DMS79 (cell line): ENCODE results near the gene VAV2.
"Not testable (repeated sequence)": the region's sequence is repeated elsewhere in the genome, so short reads cannot be mapped to it uniquely, and the experiment has no call there.

ENCODE experiments used
- DNase-seq: peaks from one replicate; lab custom pipeline; 2025; lab: John Stamatoyannopoulos, UW

VAV2 gene

DNA sequence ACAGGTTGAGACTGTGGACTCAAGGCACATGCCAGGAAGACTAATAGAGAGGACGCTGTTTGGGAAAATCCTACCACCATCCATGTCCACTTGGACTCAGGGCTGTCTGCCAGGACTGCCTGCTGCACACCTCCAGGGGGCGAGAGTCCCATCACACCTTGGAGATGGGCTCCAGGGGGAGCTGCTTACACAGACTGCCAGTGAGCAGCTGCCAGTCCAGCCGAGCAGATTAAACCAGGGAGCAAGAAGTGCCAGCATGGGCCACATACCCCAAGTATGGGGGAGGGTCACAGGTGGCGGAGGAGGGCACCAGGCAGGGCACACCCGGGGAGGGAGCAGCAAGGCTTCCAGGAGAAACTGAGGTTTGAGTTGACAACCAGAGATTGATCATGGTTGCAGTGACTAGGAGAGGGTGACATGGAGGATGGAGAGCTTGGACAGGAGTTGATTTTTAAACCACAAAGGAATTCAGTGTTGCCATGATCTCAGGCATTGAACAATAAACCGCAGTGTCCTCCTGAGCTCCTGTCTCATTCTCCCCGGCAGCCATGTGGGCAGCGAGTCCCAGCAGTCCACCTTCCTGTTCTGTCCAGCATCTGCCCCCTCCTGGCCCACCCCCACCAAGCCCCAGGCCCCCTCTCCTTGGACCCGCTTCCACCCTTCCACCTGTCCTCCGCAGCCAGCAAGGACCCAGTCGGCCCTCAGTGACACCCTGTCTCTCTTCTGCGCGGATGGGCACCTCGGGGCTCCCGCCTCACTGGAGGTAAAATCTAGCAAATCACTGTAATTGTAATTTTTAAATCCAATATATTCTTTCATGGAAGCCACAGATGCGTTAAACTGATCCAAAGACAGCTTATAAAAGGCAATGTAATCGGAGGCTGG is 3.1 kb upstream of the VAV2 start:
- DNase-seq: peak; percentile 49

GRCh38 chr9:133994353-133995011 is 2.4 kb upstream of the VAV2 start:
- peak; percentile 44 for DNase-seq

- DNase-seq: no peak
Measured at GRCh38 chr9:133993635-133994253, 1.6 kb upstream of the VAV2 start.

GRCh38 chr9:133992780-133993634 is 883 bp upstream of the VAV2 start:
- peak; percentile 52 for DNase-seq

DNA sequence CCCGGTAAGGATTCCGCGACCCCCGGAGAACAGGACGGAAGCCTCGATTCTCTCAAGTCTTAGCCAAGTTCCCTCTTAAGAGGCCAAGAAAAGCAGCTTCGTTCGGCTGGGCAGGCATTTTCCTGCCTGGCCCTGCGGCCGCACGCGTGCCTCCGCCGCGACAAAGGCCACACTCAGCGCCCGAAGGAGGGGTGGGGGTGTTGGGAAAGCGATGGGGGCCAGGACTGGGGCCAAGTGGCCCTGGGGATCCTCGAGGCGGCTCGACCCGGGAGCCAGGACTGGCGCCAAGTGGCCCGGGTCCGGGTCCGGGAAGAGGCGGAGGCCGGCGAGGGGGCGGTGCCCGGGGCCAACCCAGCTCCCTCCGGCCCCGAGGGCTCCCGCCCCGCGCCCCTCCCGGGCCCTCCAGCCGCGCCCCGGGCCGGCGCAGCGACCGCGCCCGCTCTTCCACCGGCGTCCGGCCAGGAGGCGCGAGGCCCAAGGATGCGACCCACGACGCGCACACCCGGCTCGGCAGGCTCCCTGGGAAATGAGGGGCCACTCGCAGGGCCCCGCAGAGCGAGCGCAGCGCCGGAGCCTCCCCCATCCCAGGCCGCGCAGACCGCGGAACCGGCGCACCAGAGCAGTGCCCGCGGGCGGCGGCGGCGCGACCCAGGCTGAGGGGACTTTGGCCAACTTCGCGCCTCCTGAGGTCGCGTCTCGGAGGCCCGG is 756 bp downstream of the VAV2 start:
- DNase-seq: no peak

DNA sequence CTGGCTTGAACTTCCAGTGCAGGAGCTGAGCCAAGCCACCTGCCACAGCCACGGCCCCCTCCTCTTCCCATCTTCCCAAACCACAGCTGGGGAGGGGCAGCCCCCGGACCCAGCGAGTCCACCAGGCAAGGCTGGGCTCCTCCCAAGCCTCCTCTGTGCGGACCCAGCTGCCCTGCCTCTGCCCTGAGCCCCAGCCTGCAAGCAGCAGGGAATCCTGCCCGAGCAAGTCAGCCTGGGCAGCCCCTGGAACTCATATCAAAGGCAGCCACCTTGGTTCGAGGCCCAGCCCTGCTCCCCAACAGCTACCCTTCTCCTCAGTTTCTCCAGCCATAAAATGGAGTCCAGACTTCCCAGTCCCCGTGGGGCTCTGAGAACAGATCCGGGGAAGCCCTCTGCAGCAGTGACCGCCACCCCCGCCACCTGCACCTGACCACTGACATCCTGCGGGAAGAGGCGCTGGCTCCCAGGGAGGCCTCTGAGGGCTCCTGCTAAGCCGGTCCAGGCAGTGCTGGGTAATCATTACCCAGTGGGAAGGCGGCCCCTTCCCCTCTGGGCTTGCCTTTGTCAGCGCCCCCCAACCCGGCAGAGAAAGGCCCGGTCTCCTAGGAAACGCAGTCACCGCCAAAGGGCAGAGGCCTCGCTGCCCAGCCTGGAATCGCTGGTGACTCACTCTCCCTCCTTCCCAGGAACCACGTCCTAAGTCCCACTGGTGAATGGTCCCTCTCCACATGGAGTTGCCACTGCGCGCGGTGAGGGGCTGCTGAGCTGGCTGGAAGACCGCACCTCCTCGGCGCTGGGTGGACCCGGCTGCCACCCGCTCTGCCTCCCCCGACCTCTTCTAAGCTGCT is 1.5 kb downstream of the VAV2 start:
- DNase-seq: peak; percentile 25

DNA sequence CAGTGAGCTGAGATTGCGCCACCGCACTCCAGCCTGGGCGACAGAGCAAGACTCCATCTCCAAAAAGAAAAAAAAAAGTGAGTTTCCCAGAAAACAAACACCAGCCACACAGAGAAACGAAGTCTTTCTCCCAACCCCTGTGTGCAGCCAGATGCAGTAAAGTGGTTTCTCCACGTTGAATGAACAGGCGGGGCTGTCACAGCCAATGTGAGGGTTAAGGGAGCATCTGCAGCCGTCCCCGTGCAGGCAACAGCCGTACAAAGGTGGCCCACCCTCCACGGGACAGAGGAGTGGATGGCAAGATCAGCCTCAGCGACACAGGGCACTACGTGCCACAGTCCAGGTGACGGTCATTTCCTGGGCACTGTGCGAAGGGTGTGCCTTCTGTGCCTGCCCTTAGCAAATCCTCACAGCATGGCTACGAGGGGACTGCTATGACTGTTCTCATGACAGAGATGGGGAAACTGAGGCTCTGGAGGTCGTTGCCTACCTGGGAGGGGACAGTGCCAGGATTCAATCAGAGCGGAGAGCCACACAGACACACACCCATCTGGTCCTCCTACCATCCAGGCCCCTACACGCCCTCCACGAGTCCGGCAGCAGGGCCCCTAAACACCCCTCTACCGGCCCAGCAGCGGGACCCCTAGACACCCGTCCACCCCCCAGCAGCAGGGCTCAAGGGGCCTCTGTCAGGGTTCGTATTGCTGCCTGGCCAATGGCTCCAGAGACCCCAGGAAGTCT is 2.3 kb downstream of the VAV2 start:
- DNase-seq: no peak

GRCh38 chr9:133988771-133989170 is 3.4 kb downstream of the VAV2 start:
- DNase-seq: not testable (repeated sequence)

GRCh38 chr9:133987946-133988665 is 4.0 kb downstream of the VAV2 start:
- no peak for DNase-seq

DNA sequence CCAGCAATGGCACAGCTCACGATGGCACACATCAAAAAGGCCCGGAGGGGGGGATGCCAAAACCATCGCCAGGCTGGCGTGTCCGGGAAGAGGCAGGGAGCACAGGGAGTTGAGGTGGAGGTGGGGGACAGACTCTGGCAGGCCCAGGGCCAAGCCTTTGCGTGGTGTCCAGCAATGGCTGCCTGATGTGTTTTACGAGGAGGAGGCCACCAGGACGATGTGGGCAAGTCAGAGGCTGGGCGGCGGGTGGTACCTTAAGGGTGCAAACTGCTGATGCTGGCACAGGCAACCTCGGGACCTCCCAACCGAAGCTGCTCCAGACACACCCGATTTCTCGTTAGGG is 4.7 kb downstream of the VAV2 start:
- DNase-seq: no peak

DNA sequence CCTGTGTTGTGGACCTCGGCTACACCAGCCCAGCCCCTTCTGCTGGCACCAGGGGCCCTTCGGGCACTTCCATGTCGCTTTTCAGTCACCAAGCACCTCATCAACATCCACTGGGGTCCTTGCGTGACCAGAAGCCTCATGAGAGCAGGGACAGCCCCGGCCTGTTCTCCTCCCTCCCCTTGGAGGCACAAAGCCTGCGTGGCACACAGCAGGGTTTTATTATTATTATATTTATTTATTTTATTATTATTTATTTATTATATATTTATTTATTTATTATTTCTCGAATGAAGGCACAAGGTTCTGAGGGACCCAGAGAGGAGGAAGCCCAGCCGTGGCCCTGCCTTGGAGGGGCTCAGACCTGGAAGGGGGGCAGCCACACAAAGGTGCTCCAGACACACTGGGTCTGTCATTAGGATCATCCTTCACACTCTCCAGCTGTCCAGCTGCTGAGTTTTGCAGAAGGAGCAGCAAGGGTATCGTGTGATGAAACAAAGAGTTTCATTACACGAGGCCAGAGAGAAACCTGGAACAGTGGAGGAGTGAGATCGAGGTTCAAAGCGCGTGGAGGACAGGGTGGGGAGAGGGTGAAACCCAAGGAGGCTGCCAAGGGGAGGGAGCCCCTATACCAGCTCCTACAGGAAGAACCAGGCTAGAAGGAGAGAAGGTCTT is 5.2 kb downstream of the VAV2 start:
- DNase-seq: no peak

DNA sequence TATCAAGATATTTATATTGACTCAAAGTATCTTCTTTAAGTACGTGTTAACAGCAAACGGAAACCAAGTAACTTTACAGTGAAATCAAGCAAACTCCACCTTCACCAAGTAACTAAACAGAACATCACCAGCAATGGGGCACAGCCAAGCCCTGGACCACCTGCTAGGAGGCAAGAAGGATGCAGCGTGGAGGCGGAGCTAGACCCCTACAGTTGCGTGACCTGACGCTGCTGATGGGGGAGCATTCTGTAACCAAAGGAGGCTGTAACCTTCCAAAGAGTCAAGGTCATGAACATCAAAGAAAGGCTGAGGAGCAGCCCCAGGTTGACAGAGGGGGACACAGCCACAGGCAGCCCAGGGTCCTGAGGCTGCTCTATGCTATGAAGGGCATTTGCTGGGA is 6.1 kb downstream of the VAV2 start:
- DNase-seq: no peak

DNA sequence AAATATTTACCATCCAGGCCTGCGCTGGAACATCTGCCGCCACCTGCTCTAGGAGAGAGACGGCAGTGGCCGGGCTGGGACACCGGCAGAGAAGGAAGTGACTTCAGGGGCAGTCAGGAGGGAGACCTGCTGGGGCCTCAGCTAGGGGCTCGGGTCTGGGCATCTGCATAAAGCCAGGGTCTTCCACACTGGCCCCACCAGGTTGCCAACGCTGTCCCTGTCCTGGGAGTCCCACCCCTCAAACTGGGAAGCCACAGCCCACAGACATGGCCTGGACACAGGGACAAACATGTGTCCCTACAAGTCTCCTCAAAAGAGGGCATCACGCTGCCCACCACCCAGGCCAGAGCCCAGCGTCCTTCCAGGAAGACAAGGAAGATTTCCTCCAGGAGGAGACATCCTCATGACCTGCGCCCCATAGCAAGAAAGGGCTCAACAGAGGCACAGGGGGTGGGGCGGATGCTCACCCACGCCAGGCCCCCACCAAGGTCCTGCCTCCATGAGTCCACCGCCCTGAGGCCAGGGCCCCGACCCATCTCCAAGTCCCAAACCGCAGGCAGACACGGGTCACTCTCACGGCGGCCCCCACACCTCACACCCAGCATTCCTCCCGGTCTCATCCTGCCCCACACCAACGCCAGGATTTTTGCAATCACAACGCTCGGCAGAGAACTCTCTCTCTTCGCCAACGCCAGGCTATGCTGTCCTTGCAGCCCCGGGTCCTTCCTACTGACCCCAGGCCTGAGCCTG is 9.0 kb downstream of the VAV2 start:
- no peak for DNase-seq

- DNase-seq: no peak
Measured at GRCh38 chr9:133981958-133982681, 10.0 kb downstream of the VAV2 start.

- no peak for DNase-seq
Measured at GRCh38 chr9:133981589-133981957, 10.6 kb downstream of the VAV2 start.

GRCh38 chr9:133980864-133981588 is 11.1 kb downstream of the VAV2 start:
- no peak for DNase-seq
